Stimulated activated CD8-positive, alpha-beta memory T cell treated with anti-CD3 and anti-CD28 coated beads, Interleukin-12 subunit alpha, Interleukin-12 subunit beta, amount 100 ng/mL, for 4 hours (primary cell): ENCODE results near the gene TCF4.

Experiments used
- DNase-seq: peaks from one replicate; pipeline ENCODE4 v3.0.0-alpha.2; 2020; ENCODE audit warnings: low read depth

Gene TCF4

DNA sequence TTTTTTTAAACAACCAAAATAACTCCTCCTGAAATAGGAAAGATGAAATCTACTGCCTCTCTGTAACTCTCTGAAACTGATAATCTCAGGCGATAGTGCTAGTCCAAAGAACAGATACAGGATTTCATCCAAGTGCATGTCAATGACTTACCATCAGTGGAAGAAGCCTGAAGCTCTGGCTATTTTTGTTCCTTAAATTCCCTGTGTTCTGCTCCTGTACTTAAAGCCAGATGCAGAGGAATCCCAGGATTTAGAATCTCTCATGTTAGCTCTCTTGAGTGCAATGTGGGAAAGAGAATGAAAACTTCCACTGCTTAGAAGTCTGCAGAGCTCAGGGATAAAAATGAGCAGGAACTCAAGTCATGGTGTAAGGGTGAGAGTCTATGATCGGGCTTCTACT is 291.9 kb downstream of the TCF4 start:
- DNase-seq = no peak

GRCh38 chr18:55290898-55291297 is 297.1 kb downstream of the TCF4 start:
- DNase-seq = no peak

- DNase-seq = no peak
Observed at GRCh38 chr18:55289775-55290174, 298.2 kb downstream of the TCF4 start.

DNA sequence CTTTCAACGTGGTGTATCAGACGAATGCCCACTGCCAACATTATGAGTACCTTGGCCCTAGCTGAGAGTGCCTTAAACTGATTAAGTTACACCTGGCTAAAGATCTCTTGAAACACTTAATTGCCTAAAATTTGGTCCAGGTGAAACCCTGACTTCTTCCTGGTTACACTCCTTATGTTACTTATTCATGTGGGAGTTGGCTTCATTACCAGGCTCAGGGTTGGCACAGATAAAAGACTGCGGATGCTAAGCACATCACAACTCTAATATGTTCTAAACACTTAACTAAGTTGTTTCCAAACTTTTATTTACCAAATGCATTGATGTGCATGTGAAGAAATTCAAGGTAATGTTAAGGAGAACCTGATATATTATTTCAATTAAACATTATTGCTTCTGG is 298.9 kb downstream of the TCF4 start:
- no peak for DNase-seq

DNA sequence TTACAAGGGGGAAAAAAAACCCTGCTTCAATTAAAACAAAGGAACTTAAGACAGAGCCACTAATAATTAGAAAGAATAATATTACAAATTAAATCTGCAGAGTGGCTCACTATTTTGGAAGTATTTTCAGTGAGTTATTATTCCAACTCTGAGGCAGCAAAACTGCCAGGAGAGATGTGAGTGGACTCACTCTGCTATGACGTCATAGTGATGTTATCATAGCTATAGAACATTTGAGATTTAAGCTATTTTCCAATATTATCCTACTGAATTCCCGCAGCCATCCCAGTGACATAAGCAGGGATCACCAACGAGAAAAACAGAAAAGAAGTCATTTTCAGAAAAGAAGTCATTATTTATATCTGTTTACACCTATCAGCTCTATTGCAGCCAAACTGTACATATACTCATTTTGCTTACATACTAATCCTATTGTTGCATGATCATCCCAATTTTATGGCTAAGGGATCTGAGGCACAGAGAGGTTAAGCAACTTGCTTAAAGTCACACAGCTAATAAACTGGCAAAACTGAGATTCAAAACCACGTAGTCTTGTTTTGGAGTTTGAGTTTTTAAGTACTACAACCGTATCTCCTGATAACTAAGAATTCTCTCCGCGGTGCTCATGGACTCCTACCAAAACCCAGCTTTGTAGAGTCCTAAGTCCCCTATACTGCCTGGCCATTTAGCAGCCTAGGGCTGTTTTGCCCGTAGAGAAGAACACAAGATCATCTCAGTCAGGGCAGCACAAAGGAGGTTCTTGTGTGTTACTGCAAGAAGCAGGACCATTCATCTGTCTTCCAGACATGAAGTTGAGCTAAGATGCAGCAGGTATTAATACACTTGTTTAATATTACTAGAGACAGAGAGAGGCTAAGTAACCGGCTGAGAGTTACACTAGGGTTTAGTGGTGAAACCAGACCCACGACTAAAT is 299.8 kb downstream of the TCF4 start:
- DNase-seq = no peak

- DNase-seq = no peak
Observed at GRCh38 chr18:55287149-55287806, 300.7 kb downstream of the TCF4 start.

- DNase-seq = no peak
Observed at GRCh38 chr18:55286257-55286825, 301.7 kb downstream of the TCF4 start.

- no peak for DNase-seq
Observed at GRCh38 chr18:55284614-55285013, 303.4 kb downstream of the TCF4 start.

DNA sequence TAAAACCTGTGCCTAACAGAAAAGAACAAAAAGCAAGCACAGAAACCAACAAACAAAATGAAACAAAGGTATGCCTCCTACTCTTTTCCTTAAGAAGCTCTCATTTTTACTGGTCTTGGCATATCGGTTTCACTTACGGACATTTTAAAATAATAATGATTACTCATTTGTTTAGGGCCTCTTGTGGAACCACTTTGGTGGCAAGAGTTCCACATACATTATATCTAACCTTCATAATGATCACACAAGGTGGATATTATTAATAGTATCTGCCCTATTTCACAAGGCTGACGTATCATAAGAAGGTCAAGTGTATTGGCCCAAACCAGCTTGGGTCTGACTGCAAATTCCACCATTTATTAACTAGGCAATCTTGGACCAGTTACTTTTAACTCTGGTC is 304.7 kb downstream of the TCF4 start:
- no peak for DNase-seq

- no peak for DNase-seq
Observed at GRCh38 chr18:55280503-55280902, 307.5 kb downstream of the TCF4 start.

DNA sequence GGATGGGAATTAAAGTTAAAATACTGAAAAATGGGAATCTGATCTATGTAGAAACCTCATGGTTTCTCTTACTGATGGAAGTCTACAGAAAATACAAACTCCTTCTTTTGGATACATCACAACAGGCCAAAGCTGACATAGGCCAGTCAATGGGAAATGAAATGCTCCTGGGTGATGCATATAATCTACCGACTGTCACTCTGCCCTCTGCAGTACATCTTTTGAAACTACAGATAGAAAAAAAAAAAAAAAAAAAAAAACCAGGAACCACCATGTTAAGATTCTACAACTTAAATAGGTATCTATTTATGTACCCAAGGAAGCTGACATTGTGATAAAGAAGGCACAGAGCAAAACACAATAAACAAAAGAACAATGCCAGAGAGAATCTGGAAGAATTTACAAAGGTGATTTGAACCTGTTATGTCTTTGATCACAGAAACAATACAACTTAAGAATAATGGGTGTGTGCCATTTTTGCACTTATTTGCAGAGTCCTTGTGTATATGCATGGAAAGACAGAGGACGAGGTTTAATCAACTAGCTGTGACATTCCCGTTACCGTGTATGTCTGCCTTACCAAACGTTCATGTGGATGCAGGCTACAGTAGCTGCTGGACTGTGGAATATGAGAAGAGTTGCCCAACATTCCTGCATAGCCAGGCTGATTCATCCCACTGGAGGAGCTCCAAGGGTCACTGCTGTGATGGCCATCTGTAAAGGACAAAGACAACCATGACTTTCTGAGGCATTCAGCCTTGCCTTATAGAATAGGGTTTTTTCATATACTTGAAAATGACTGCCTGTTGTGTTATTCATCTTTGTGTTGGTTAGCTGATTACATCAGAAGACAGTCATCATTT is 312.7 kb downstream of the TCF4 start:
- DNase-seq = no peak

GRCh38 chr18:55272510-55273243 is 315.3 kb downstream of the TCF4 start:
- DNase-seq = no peak

DNA sequence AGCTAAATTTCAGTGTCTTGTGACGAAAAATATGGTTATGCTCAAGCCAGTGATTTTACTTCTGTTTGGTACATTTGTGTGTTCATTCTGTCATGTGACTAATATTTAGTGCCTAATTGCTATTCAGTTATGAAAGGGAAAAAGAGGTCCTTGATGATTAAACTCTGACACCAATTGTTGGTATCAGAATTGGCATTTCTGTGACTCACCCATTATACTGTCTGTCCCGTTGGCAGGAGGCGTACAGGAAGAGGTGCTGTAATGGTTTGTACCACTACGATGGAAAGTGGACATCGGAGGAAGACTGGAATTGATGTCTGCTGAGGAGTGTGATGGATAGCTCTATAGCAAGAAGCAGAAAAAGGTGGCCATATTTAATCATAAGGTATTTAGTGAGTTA is 318.4 kb downstream of the TCF4 start:
- no peak for DNase-seq

DNA sequence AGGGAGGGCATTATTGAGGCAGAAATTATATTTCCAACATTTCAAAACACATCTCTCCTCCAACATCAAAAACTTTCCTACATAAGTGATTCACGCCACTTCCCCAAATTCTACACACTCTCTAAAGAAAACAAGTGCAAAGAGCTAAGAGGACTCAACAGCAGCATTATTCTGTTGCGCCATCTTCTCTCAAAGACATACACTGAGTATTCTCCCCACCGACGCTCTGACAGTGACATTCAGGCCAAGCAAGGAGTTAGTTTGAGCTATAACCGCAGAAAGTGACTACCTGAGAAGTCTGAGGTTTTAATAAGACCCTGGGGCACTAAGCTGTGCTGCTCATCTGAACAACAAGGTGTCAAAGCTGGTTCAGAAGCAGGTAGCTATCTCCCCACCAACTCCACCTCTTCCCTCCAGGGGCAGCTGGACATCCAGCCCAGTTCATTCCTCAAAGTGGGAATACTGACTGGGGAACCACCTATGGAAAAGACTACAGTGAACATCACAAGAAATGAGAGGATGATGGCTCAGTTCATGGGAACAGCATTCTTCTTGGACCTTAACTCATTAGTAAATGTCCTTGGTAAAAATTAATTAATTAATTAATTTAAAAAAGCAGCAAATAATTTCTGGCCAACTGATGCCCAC is 319.2 kb downstream of the TCF4 start:
- DNase-seq = no peak

DNA sequence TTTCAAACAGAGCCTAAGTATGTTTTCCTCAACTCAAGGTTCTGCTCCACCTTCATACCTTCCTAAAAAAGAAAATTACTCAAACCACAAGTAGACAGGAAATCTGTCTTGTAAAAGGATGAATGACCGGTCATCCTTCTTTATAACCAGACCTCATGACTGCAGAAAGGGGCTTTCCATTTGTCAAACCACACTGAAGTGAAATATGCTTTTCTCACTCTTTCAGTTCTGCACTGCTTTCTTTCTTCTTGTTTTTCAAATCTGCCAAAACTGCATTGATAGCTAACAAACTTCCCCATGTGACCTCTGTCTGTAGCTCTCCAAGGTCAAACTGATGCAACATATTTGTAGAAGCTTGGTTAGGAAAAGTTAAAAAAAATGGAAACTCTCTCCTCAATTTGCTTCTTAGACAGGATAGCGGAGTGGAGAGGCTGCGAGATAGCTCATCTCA is 319.8 kb downstream of the TCF4 start:
- DNase-seq = no peak

DNA sequence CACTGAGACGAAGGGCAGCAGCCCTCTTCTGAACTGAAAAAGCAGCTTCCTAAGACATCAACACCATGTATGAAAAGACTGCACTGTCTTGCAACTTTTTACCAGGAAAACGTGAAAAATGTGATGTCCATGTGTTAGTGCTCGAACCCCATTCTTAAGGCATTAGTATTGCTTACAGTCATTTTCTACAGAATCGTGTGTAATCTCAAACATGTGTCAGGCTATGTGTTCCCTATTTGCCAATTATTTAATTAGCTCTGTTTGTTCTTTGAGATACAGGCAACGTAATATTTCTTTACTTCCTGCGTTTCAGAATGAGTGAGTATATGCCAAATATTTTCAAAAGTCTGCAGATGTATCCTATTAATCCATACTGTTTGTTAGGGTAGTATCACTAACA is 321.0 kb downstream of the TCF4 start:
- DNase-seq = no peak

DNA sequence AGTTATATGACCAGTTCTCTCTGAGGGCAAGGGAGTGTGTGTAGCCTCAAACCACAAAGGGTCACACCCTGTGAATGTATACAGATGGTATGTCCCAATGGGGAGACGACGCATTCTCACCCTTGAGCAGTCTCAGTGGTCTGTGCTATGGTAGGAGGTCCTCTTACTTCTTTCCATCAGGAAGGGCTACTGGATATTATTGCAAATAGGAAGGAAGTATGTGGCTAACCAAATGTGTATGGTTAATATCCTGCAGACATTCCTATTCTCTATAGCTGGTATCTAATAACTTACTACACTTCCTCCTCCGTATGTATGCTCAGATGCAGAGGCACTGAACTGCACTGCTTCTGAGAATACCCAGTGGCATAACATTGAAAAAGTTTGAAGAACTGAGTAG is 322.0 kb downstream of the TCF4 start:
- DNase-seq = no peak

- no peak for DNase-seq
Observed at GRCh38 chr18:55265130-55265675, 322.8 kb downstream of the TCF4 start.

- DNase-seq = no peak
Observed at GRCh38 chr18:55264108-55264507, 323.9 kb downstream of the TCF4 start.

DNA sequence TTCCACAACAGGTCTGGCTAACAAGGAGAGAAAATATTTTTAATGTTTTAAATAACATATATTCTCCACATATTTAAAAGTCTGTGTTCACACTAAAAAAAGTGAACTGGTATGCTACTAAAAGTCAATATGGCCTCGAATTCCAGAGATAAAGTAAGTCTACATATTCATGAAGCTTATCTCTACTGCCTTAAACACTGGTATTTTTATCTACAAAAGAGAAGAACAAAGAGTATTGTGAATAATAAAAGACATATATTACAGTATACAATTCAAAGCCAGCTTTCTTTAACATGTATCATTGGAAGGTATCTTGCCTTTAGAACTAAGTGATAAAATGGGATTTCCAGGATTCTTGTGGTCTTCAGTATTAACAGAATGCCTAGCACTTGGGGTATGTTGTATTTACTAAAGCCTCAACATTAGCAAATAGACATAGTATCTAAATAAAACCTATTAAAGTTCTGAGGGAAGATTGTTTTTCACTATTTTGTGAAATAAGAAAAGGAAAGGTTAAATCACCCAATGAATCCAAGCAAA is 325.9 kb downstream of the TCF4 start:
- DNase-seq = no peak
